Ishikawa (cell line): ENCODE measurements around the gene AMPD2.

Experiments
- NFIC ChIP-seq: IDR thresholded peaks from 2 replicates; pipeline ENCODE4 v1.6.1; 2012
- TAF1 ChIP-seq: IDR thresholded peaks from 2 replicates; pipeline ENCODE4 v1.6.1; 2012; ENCODE audit warnings: low read depth, mild to moderate bottlenecking
- TCF12 ChIP-seq: IDR thresholded peaks from 2 replicates; pipeline ENCODE4 v1.6.1; 2012; ENCODE audit warnings: low read depth

DNA sequence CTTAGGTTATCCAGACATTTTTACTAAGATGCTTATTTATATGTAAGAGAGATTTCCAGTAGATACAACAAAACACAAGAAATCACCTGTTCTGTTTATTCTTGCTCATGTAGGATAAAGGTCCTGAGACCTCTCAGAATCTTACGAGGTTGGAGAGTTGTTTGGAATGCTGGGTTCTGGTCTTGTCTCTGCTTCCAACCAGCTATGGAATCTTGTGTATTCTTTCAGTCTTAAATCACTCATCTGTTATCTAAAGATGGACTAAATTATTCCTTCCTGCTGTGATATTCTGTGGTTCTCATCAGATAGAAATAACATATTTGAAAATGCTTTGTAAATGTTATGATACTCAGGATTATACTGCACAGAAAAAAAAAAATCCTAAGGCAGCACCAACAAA, 21.5 kb upstream of the AMPD2 start:
- no peak for TF ChIP-seq TCF12
- no peak for TF ChIP-seq TAF1
- no peak for TF ChIP-seq NFIC
